Activated naive CD4-positive, alpha-beta T cell treated with anti-CD3 and anti-CD28 coated beads for 36 hours (primary cell): Measurements from ENCODE around the gene MLLT3. TPM values are rescaled to one million over a fixed set of nuclear protein-coding genes. Genes with fewer than 3 reads are reported as not detected.

Experiments
- CTCF ChIA-PET: fragments of 350-600 bp; sonication (Branson Sonifier 250); formaldehyde crosslinking; loops from one replicate; lab custom pipeline; 2021; ENCODE audit warnings: antibody characterized with exemption; lab: Charles Lee
- DNase-seq: peaks from one replicate; pipeline ENCODE4 v3.0.0-alpha.2; 2020
- H3K27ac Mint-ChIP-seq: one replicate; pipeline ENCODE4 v1.8.0; 2021; ENCODE audit warnings: mild to moderate bottlenecking, mixed read lengths
- H3K27me3 Mint-ChIP-seq: one replicate; pipeline ENCODE4 v1.8.0; 2021; ENCODE audit warnings: low read depth, mixed read lengths
- H3K36me3 Mint-ChIP-seq: one replicate; pipeline ENCODE4 v1.8.0; 2021; ENCODE audit warnings: low read depth, mixed read lengths
- H3K4me1 Mint-ChIP-seq: one replicate; pipeline ENCODE4 v1.8.0; 2021; ENCODE audit warnings: low read depth, mixed read lengths
- H3K4me3 Mint-ChIP-seq: one replicate; pipeline ENCODE4 v1.8.0; 2021; ENCODE audit warnings: mild to moderate bottlenecking, moderate library complexity, mixed read lengths
- H3K9me3 Mint-ChIP-seq: one replicate; pipeline ENCODE4 v1.8.0; 2021; ENCODE audit warnings: mixed read lengths
- intact Hi-C: fragments of 100-400 bp; cut with micrococcal nuclease; formaldehyde crosslinking; loops from one replicate; pipeline ENCODE4 v1.15.1; 2023
- total RNA-seq, 2 experiments: library from RNA; stranded (reverse); gene quantifications; one replicate each; pipeline ENCODE4 v1.2.3, GENCODE V29; 2021

MLLT3 gene
- total RNA-seq, 2 experiments from 2014 or later: 44.3 to 51.4 TPM

GRCh38 chr9:20478786-20479185, 143.5 kb downstream of the MLLT3 start:
- no peak overlapping the region for H3K4me3 Mint-ChIP-seq
- no peak overlapping the region for H3K27ac Mint-ChIP-seq

GRCh38 chr9:20477940-20478620, 144.2 kb downstream of the MLLT3 start:
- H3K4me1 Mint-ChIP-seq: peaks cover 60% of the 10 kb centered on the region
- intact Hi-C loops: no loop called here

More at GRCh38 chr9:20478786-20479185, 143.5 kb downstream of the MLLT3 start:
- peaks cover 58% of the 10 kb centered on the region for H3K4me1 Mint-ChIP-seq
- CTCF ChIA-PET: no interaction called here
- no peak for DNase-seq
- H3K27me3 Mint-ChIP-seq: no peaks in the 10 kb centered on the region
- intact Hi-C loops: no loop called here
- H3K36me3 Mint-ChIP-seq: peaks cover 2% of the 10 kb centered on the region
- H3K9me3 Mint-ChIP-seq: no peaks in the 10 kb centered on the region

DNA sequence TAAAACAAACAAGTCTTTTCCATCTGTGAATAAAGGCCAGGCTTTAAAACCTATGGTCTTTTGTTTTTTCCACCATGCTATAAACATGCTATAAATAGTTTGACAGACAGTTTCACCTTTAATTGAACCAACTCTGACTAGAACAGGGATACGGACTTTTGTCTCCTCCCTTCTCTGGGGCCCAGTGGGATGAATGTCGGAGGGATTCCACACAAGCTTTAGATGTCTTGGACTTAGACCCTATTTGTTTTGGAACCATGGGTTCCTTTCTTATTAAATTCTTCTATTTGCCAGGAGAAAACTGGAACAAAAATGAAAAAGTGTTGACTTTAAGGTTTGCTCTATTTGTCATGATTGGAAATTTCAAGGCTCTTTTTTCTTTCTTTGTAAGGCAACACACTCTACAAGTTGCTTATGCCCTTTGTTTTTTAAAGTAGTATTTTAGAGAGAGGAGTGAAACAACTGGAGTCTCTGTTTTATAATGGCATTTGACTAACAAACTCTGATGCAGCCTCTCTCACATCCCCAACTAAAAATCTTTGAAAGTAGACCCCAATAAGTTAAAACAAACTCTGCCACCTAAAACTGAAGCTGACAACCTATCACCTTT, 145.3 kb downstream of the MLLT3 start:
- Mint-ChIP-seq H3K36me3 (no peaks in the 10 kb centered on the region), H3K27me3 (no peaks in the 10 kb centered on the region), H3K4me1 (peaks cover 58% of the 10 kb centered on the region), H3K4me3 (no peak overlapping the region), H3K27ac (no peak overlapping the region), H3K9me3 (no peaks in the 10 kb centered on the region)
- intact Hi-C loops: no loop called here
- CTCF ChIA-PET: interaction anchor here (1.3 kb wide), 1 partner anchor 54 kb away, joined by 3 read pairs; no protein-coding TSS in a partner anchor
- no peak for DNase-seq

More at GRCh38 chr9:20477940-20478620, 144.2 kb downstream of the MLLT3 start:
- H3K9me3 Mint-ChIP-seq: no peaks in the 10 kb centered on the region
- H3K27ac Mint-ChIP-seq: no peak overlapping the region
- H3K36me3 Mint-ChIP-seq: no peaks in the 10 kb centered on the region
- CTCF ChIA-PET: interaction anchor here (0.6 to 1.3 kb wide), 2 partner anchors 36 to 55 kb away, joined by 3 read pairs; no protein-coding TSS in a partner anchor
- no peaks in the 10 kb centered on the region for H3K27me3 Mint-ChIP-seq
- DNase-seq: peak; percentile 16
- no peak overlapping the region for H3K4me3 Mint-ChIP-seq

DNA sequence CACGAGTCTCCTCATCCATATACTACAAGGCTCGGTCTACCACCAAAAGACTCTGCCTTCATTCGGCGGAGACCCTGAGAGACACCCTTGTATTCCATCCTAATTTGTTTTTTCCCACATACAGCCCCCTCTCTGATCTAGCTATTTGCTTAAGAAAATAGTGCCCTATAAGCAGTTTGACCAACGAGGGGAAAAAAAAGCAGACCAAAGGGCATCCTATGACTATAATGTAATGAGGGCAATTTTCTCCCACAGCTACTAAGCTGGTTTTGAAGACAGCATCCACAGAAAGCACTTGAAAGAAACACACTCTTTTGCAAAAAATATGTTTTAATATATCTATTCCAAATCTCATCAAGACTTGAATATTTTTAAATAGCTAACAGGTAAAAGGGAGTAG, 147.8 kb downstream of the MLLT3 start:
- Mint-ChIP-seq H3K9me3 (peaks cover 2% of the 10 kb centered on the region), H3K27me3 (no peaks in the 10 kb centered on the region), H3K27ac (no peak overlapping the region), H3K4me3 (no peak overlapping the region), H3K4me1 (peaks cover 52% of the 10 kb centered on the region), H3K36me3 (peaks cover 3% of the 10 kb centered on the region)
- no peak for DNase-seq
- intact Hi-C loops: no loop called here
- CTCF ChIA-PET: interaction anchor here (0.7 to 1.5 kb wide), 2 partner anchors 15 to 118 kb away, joined by 3 read pairs; no protein-coding TSS in a partner anchor

GRCh38 chr9:20473515-20474013, 148.7 kb downstream of the MLLT3 start:
- CTCF ChIA-PET: no interaction called here
- intact Hi-C loops: no loop called here
- Mint-ChIP-seq H3K36me3 (peaks cover 5% of the 10 kb centered on the region), H3K4me3 (no peak overlapping the region), H3K9me3 (peaks cover 4% of the 10 kb centered on the region), H3K27me3 (no peaks in the 10 kb centered on the region), H3K27ac (no peak overlapping the region), H3K4me1 (peaks cover 47% of the 10 kb centered on the region)
- no peak for DNase-seq

GRCh38 chr9:20472342-20473045, 149.8 kb downstream of the MLLT3 start:
- H3K27ac Mint-ChIP-seq: no peak overlapping the region
- intact Hi-C loops: no loop called here
- no peak overlapping the region for H3K4me3 Mint-ChIP-seq
- no peak for DNase-seq
- no peaks in the 10 kb centered on the region for H3K27me3 Mint-ChIP-seq
- peaks cover 5% of the 10 kb centered on the region for H3K36me3 Mint-ChIP-seq
- H3K9me3 Mint-ChIP-seq: peaks cover 4% of the 10 kb centered on the region
- CTCF ChIA-PET: no interaction called here
- peaks cover 42% of the 10 kb centered on the region for H3K4me1 Mint-ChIP-seq

- no peaks in the 10 kb centered on the region for H3K27me3 Mint-ChIP-seq
- no peak for DNase-seq
- peaks cover 48% of the 10 kb centered on the region for H3K4me1 Mint-ChIP-seq
- intact Hi-C loops: no loop called here
- H3K9me3 Mint-ChIP-seq: peaks cover 4% of the 10 kb centered on the region
- CTCF ChIA-PET: interaction anchor here (0.6 to 0.7 kb wide), 2 partner anchors 25 to 216 kb away, joined by 3 to 5 read pairs; no protein-coding TSS in a partner anchor
- H3K27ac Mint-ChIP-seq: no peak overlapping the region
- no peak overlapping the region for H3K4me3 Mint-ChIP-seq
- H3K36me3 Mint-ChIP-seq: peaks cover 5% of the 10 kb centered on the region
These were observed 155.8 kb downstream of the MLLT3 start for GRCh38 chr9:20466328-20467008.

- CTCF ChIA-PET: no interaction called here
- Mint-ChIP-seq H3K4me1 (peaks cover 53% of the 10 kb centered on the region), H3K4me3 (no peak overlapping the region), H3K27me3 (no peaks in the 10 kb centered on the region), H3K36me3 (no peaks in the 10 kb centered on the region), H3K9me3 (peaks cover under 1% of the 10 kb centered on the region), H3K27ac (no peak overlapping the region)
- intact Hi-C loops: no loop called here
- no peak for DNase-seq
These were observed 158.1 kb downstream of the MLLT3 start for GRCh38 chr9:20464242-20464641.

DNA sequence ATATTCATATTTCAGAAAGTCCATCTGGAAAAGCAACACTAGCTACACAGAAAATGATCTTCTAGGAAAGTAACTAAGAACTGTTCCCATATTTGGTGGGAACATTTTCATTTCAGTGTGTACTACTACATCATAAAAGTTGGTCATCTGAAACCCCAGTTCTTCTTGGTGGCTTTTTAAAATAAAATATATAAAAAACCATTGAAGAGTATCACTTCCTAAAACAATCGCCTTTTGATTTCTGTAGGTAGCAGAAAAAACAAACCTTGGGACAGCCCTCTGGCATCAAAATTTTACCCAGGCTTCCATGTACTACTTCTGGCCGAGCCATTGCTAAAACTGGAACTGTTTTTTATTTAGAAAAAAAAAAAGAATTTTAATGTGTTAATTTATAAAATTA, 158.5 kb downstream of the MLLT3 start:
- Mint-ChIP-seq H3K4me1 (peaks cover 57% of the 10 kb centered on the region), H3K9me3 (no peaks in the 10 kb centered on the region), H3K27me3 (no peaks in the 10 kb centered on the region), H3K4me3 (no peak overlapping the region), H3K36me3 (no peaks in the 10 kb centered on the region), H3K27ac (no peak overlapping the region)
- intact Hi-C loops: no loop called here
- CTCF ChIA-PET: no interaction called here
- no peak for DNase-seq

DNA sequence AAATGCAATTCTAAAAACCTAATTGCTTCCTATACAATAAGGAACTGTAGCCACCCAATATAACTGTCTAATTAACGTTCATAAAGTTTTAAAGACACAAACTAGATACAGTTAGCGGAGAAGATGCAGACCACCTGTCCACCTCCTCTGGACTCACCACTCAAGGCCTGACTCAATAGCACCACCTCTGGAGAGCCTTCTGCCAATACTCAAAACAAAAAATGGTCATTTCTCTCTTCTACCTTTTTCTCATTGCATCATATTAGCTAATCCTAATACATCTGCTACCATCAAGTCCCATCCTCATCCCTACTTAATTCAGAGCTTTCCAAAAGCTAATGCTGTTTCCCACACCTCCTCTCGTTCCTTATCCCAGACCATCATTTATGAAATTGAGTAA, 159.9 kb downstream of the MLLT3 start:
- intact Hi-C loops: no loop called here
- Mint-ChIP-seq H3K4me3 (no peak overlapping the region), H3K4me1 (peaks cover 60% of the 10 kb centered on the region), H3K27ac (no peak overlapping the region), H3K27me3 (no peaks in the 10 kb centered on the region), H3K36me3 (peaks cover under 1% of the 10 kb centered on the region), H3K9me3 (no peaks in the 10 kb centered on the region)
- CTCF ChIA-PET: no interaction called here
- no peak for DNase-seq

GRCh38 chr9:20447291-20447690, 175.0 kb downstream of the MLLT3 start:
- Mint-ChIP-seq H3K4me1 (peaks cover 31% of the 10 kb centered on the region), H3K36me3 (peaks cover 3% of the 10 kb centered on the region), H3K4me3 (no peak overlapping the region), H3K27ac (no peak overlapping the region), H3K9me3 (no peaks in the 10 kb centered on the region), H3K27me3 (no peaks in the 10 kb centered on the region)
- intact Hi-C loops: no loop called here
- CTCF ChIA-PET: interaction anchor here (0.9 kb wide), 1 partner anchor 8 kb away, joined by 3 read pairs; no protein-coding TSS in a partner anchor
- no peak for DNase-seq

GRCh38 chr9:20446248-20446647, 176.1 kb downstream of the MLLT3 start:
- H3K9me3 Mint-ChIP-seq: no peaks in the 10 kb centered on the region
- peaks cover 37% of the 10 kb centered on the region for H3K4me1 Mint-ChIP-seq
- H3K4me3 Mint-ChIP-seq: no peak overlapping the region
- CTCF ChIA-PET: no interaction called here
- no peak overlapping the region for H3K27ac Mint-ChIP-seq
- no peak for DNase-seq
- intact Hi-C loops: no loop called here
- peaks cover 3% of the 10 kb centered on the region for H3K36me3 Mint-ChIP-seq
- no peaks in the 10 kb centered on the region for H3K27me3 Mint-ChIP-seq
